ENCODE data around the gene ZP1.
"Not testable (repeated sequence)": the region's sequence is repeated elsewhere in the genome, so short reads cannot be mapped to it uniquely, and the experiment has no call there.

Gene ZP1

DNA sequence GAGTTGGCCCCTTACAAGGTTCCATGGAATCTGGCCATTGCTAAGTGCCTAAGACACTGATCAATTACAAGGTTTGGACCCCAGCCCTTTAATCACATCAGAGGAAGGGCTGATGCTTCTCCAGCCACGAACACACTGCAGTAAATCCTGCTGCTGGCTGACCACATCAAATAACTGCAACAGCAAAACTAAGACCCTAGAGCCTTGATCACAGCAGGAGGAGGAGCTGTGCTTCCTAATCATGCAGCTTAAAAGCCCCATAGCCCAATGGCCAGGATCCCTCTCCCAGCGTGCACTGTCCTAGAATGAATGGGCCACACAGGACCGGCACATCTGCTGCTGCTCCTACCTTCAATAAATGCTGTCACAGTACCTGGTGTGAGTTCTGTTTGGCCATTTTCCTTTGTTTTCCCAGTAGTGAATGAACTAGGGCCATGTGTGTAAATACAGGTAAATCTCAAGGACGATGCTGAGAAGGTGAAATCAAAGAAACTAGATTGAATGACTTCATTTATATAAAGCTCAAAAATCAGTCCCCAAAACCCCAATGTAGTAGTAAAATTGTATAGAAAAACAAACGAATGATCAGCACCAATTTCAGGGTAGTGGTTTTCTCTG is 12.7 kb downstream of the ZP1 start:
- DNase-seq: no peak

DNA sequence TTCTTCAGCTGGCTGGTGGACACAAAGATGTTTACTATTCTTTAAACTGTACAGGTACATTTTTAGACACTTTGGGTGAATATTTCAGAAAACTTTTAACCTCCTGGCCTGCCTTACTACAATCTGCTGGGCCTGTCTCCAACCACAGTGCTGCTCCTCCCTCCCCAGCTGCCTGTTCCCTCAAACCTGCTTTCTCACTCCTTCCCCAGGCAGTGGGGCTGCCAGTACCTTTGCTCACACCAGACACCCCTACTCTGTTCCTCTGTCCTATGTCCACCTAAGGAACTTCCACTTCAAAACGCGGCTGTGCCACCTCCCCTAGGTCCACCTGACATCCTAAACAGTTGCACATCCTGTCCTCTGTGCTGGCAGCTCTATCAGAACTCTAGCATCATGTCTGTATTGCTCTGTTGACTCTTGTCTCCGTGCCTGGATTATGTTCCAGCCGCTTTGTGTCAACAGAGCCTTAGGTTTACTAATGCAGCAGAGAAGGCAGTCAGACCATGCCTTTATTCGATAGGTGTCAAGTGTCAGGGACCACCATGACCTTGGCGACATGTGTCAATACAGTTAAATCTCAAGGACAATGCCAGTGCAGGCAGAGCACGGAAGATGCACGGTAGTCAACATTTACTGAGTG is 13.4 kb downstream of the ZP1 start:
- no peak for DNase-seq

DNA sequence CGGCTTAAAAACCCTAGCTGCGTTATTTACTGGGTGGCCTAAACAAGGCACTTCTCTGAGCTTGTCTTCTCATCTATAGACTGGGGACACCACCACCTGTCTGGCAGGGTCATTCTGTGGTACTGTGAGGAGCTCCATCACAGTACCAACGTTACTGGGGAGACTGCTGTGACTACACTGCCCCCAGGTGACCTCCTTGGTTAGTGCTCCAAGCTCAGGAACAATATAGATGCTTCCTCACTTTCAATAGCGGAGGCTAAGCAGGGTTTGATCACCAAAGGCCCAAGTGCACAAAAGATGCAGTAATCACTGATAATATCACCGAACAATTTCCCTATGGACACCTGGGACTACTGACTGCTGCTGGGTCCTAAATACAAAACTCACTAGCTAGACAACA is 20.2 kb downstream of the ZP1 start:
- DNase-seq: peak; percentile 19

DNA sequence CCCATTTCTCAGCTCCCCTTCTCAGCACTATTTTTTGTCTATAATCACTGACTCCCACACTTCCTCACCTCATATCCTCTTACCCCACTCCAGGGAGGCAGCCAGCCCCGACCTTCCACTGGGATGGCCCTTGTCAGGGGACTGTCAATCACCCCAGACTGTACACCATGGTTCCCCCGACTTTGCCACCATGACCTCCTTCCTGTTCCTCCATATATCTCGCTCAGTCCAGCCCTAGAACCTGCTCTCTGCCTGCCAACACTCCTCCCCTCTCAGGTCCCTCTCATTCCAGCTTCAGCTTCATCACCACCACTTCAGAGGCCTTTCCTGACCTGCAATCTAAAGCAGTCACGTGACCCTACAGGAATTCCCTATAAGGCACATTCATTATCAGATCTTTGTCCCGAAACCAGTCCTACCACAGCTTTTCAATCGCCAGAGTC is 22.5 kb downstream of the ZP1 start:
- DNase-seq: no peak

DNA sequence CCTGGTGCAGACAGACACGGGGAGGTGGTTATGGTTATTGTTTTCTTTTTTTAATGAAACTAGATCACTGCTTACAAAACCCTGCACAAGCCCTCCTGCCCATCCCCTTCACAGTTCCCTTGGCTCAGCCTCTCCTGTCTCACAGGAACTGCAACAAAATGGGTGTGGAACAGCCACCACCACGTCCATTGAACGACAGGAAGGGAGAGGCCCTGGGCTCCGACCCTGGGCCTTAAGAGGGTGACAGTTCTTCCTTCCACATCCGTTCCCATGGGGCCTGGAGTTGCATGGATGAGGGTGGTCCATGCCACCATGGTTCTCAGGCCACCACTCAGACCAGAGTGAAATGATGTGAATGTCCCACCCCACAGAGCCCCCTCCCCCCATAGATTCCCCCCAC is 23.4 kb downstream of the ZP1 start:
- no peak for DNase-seq

DNA sequence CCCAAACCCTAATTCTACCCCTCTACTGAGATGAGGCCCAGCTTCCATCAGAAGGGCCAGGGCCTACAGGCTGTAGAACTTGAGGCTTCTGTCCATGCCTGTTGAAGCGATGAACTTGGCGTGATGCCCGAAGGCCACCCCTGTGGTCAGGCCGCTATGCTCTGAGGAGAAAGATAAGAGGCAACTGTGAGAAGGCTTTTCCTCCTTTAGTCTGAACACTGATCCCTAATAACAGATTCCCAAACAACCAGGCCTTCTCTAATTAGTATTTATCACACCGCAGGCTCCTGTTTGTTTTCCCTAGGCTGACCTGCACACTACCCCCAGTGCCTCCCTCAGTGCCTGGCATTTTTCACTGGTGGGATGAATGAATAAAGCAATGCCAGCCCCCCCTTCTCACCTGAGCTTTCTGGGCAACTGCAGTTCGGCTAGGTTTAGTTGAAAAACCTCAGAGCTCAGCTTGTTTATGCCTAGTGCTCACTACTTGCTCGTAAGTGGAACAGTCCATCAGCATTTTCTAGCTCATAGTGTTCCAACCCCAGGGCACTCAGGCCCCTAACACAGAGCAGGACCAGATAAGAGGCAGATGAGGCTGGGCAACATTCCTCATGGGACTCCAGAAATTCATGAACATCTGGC is 23.9 kb downstream of the ZP1 start:
- no peak for DNase-seq

DNA sequence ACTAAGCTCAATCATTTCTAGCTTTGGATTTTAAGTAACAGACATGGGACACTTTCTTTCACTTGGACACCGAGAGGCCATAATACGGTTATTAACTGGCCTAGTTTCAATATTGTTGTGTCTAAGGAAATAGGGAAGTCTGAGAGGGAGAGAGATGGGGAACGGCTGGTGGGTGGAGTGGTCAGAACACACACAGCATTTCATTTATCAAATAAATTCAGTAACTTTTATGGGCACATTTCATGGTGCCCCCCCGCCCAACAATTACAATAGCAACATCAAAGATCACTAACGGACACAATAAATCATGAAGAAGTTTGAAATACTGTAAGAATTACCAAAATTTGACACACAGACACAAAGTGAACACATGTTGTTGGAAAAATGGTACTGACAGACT is 28.3 kb downstream of the ZP1 start:
- no peak for DNase-seq

DNA sequence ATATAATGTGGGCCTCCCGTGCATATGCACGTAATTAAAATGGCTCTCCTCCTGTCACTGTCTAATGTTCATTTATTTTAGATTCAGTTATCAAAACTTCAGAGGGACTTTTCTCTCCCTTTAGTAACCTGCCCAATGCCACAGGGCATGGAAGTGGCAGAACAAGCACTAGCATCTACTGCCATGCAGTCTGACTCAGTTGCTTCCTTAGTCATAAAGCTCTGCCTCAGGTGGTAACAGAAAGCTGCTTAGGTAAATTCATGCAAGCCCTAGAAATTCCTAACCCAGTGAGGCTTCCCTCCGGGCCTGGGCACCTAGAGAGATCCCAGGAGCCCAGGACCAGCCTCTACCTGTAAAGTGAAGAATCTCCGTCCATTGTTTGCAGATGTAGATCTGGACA is 30.2 kb downstream of the ZP1 start:
- no peak for DNase-seq

DNA sequence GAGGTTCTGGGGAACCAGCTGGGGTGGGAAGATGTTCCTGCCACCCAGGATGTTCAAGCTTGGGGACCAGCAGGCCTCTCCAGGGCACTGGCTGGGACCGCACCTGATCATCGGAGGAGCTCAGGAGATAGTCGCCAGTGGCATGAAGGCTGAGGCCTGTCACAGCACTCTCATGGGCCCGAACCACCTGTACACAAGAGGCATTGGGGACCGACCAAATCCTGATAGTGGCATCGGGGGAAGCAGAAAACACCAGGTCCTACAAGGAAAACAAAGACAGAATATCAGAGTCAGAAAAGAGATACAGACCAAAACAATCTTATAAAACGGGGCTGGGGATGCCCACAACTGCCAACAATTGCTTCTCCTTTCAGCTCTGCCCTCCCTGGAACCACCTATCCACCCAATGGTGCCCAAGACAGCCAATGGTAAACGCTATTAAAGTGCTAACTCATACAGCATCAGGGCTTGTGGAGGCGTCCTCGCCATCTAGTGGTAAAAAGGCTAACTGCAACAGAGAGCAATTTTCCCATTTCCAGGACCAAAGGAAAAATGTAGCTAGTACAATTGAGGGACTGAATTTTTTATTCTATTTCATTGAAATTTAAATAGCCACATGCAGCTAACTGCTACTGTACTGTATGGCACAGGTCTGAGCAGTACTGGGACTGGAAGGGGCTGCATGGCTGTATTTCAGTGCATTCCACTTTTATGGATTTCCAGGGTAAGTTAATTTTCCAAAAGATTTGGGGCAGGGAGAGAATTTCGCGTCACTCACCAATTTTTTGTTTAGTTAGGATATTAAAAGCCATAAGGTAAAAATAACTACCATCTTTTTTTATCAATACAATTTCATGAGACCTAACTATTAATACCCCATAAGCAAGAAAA is 31.9 kb downstream of the ZP1 start:
- DNase-seq: peak; percentile 8

DNA sequence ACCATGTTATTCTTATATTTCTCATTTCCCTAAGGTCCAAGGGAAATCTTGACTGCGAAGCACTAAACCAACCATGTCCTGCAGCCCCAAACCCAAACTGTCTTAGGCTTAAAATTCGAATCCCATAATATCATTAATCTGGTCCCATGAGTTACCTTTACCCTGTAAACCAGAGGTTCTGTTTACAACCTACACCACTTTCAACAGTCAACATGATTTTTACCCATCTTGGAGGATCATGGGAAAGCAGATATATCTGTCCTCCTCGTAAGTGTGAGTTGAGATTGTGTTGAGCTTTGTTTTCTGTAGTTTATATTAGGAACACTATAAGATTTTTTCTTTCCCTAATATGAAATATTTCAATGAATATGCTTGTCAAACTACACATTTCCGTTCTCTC is 32.6 kb downstream of the ZP1 start:
- no peak for DNase-seq

DNA sequence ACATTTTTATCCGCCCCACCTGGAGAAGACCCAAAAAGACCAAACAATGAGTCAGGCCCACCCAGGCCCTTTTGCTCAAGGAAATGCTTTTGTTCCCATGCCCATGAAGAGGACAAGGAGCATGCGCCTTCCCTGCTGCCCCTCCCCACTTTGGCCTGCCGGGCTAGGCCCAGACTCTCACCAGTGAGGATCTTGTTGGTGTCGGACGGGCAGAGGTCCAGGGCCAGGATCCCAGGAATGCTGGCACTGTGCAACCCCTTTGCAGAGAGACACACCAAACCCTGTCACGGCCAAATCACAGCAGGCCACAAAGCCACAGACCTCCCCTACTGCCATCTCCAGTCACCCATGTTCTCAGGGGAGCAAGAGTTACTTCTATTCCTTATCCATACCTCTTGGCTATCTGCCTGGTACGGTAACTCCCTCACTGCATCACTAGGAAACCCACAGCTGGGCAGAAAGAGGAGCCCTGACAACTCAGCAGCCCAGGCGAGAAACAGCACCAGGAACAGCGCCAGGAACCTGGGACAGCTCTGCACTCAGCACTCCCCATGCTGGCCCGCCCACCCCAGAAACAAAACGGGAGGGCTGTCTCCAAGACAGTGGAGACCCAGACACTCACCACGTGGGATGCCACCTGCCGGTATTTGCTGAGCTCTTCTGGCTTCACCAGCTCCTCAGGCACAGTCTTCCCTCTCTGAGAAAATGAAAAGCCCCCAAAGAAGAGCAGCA is 33.5 kb downstream of the ZP1 start:
- no peak for DNase-seq

DNA sequence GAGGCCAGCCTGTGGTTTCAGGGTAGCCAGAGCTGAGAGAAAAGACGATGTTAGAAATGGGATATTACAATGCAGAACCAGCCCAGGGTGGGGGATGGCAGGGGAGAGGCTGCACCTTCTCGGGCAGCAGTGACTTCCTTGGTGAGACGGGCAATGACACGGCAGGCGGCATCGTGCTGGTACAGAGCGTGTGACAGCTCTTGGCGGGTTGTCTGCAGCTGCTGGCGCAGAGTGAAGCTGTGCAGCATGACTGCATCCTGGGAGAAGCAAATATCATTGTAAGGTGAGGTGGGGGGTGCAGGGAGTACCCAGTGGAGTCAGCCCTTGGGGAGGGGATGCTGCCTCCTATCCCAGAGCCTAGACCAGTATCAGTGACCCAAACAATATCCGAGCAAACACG is 35.3 kb downstream of the ZP1 start:
- DNase-seq: no peak

DNA sequence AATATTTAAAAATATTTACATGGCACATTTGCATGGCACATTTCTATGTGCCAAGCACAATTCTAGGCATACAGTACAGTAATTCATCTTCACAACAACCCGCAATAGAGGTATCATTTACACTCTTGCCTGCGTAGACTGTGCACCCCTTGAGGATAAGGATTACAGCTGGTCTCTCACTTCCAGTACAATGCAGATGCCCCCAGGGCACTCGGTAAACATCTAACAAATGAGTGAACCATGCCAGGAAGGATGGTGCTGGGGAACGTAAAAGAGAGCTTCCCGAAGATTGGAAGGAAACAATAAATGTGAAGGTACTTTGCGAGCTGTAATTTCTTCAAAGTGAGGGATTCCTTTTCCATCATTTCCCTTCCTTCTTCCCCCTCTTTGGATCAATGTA is 37.7 kb downstream of the ZP1 start:
- no peak for DNase-seq

DNA sequence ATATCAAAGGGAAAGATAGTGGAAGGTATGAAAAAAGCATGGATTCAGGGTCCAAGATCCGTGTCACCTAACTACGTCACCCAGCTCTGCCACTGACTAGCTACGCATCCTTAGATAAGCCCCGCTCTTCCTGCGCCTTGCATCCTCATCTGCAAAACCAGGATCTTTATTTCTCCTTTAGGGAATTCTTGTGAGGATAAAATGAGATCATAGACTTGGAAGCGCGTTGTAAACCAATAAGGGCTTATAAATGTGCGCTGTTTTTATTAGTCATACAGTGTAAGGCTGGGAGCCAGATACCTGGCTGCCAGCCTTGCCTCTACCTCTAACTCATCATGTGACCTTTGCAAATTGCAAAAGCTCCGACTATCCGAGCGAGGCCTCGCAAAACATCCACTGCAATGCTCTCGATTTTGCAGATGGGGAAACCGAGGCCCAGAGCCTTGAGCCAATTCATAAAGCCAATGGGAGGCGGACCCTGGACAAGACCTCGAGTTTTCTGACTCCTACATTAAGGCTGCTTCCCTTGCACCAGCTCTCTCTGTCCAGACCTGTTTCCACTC is 38.3 kb downstream of the ZP1 start:
- DNase-seq: no peak

DNA sequence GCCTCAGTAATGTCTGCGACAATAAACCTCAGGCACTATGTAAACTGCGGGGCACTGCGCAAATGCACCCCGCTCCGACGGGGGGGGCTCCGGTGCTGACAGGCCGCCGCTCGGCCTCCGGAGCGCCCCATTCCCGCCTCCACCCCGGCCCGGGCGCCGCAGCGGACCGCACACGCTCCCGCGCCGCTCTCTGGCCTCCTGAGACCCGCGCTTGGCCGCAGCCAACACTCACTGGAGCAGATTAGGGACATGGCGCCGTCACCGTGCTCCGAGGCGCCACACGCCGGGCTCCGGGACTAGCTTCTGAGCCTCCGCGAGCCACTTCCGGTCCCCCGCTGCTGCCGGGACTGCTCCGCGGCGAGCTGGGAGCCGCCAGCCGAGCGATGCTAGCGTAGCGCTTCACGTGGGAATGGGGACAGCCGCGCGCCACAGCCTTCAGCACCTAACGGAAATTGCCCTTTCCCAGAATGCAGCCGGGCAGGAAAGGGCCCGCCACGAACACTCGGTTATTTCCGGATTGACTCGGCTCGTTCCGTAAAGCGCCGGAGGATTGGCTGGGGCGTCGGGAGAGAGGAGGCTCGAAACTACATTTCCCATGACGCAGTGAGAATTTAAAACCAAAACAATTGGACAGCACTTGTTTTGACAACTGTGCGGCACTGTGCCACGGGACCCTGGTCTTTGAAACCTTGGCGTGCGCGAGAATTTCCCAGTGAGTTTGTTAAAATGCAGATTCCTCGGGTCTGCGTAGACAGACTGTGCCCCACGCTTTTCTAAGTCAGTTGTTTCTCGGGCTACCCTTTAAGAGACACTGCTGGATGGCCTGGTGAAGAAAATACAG is 39.0 kb downstream of the ZP1 start, which contains the start of gene PRPF19:
Gene PRPF19, minus strand, starts transcription at position 454 of the 841 bp plus-strand sequence. Its CDS starts 203 bp downstream, at position 251.
- peak; percentile 96 for DNase-seq

DNA sequence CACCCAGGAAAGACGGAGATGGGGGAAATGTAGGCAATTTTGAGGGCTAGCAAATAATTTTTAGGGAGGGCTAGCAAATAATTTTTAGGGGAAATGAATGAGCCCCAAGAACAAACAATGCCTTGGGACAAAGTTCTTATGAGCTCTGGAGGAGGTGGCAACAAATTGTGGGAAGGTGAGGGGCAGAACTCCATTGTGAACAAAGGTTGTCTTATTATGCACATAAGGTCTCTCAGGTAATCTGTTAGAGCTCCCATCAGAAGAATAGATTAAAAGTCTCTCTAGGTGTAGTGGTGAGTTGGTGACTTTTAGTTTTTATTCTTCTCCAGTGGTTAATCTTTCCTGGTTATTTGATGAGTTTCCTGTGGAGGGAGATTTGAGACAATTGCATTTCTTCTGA is 41.5 kb downstream of the ZP1 start:
- DNase-seq: no peak

DNA sequence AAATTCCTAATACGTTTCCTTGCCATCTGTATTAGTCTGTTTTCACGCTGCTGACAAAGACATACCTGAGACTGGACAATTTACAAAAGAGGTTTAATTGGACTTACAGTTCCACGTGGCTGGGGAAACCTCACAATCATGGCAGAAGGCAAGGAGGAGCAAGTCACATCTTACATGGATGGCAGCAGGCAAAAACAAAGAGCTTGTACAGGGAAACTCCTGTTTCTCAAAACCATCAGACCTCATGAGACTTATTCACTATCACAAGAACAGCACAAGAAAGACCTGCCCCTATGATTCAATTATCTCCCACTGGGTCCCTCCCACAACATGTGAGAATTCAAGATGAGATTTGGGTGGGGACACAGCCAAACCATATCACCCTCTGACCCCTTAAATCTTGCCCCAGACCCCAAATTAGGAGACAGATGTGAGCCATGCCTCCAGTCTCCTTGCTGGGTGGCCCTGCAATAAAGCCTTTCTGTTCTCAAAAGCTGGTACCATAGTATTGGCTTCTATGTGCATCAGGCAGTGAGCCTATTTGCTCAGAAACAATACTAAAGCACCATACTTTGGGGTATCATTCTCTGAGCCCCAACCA is 42.4 kb downstream of the ZP1 start:
- DNase-seq: not testable (repeated sequence)

DNA sequence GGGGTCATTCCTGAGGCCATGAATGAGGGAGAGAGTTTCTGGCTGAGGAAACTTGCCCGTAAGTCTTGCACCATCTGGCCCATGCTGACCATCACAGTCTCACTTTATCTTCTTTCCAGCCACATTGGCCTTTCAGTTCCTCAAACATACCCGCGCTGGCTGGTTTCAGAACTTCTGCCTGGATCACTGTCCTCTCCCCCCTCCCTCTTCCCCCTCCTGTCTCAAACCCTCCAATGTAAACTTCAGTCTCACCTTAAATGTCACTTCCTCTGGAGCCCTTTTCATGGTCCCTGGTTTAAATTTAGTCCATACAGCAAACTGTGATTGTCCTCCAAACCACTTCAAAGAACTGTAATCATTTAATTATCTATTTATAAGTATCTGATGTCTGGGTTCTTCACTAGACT is 42.9 kb downstream of the ZP1 start:
- DNase-seq: no peak

DNA sequence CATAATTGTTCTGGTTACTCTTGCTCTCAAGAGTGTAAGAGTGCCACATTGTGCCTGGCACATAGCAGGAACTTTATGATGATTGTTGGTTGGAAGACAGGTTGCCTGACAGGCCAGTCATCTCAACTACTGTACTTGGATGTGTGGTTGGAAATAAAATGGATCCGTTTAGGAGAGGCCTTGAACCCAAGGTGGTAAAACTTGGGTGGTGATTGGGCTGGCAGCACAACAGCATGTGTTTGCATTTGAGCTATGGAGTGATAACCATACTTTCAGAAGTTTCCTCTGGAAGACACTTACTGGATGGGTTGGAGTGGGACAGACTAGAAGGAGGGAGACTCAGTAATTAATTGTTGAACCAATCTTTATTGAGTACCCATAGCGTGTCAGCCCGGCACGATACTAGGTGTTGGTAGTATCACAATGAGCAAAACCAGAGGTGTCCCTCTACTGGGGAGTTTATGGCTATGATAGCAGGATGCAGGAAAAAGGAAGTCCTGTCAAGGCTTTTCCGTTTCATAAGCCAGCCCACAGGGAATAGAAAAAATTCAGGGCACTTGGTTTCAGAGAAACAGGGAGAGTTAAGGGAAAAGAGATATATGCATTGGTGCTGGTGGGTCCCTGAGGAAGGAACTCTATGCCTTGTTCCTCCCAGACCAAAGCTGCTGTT is 43.5 kb downstream of the ZP1 start:
- no peak for DNase-seq

DNA sequence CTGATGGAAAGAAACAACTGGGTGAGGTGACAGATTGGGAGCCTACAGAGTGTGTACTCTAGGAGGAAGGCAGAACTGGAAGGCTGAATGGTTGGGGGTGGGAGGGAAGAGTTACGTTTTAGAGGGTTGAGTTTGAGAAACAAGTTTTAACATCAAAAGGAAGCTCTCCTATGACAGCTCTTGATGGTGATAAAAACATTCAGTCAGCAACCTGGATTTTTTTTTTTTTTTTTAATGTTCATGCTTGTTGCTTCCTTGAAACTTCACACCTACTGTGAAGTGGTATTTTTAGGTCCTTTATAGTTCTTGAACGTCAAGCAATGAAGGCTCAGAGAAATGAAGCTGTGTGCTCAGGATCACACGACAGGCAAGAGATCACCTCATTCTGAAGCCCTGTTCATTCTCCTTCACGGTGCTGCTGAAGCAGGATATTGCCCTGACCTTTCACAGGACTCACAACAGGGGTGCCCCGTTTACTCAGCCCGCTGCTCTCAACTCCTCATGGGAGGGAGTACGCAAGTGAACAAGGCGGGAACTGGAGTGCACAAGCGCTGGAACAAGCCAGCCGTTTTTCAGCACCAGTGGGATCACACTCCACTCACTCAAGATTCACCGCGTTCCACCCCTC is 45.0 kb downstream of the ZP1 start:
- DNase-seq: no peak

All from NCI-H1105 (cell line).